Tibial artery (tissue), 4 donors: ENCODE results near the gene UNC13C.

Experiments
- DNase-seq, 2 donors: peaks; one replicate each; pipeline ENCODE4 v3.0.0-alpha.2; 2019
- H3K27ac ChIP-seq, 2 donors: fragments of 200-600 bp; sonication (generic) in 1 of 2; 1 replicate in 1 of 2; 2 replicates in 1 of 2; pipeline ENCODE4 v1.5.1; 2018 to 2019; ENCODE audit warnings: mild to moderate bottlenecking in 1 of 2
- H3K27me3 ChIP-seq, 2 donors: fragments of 200-600 bp; sonication (generic) in 1 of 2; one replicate each; pipeline versions ENCODE4 v1.5.1 to v1.6.0; 2016 to 2019
- H3K36me3 ChIP-seq, 3 donors: fragments of 200-600 bp; sonication (generic) in 2 of 3; one replicate each; pipeline ENCODE4 v1.5.1; 2016 to 2019; ENCODE audit warnings: mild to moderate bottlenecking in 2 of 3
- H3K4me1 ChIP-seq, 4 donors: fragments of 200-600 bp; sonication (generic) in 2 of 4; 1 replicate in 3 of 4; 2 replicates in 1 of 4; pipeline ENCODE4 v1.5.1; 2016 to 2019
- H3K4me3 ChIP-seq, 2 donors: fragments of 200-600 bp; sonication (generic) in 1 of 2; 1 replicate in 1 of 2; 2 replicates in 1 of 2; pipeline ENCODE4 v1.5.1; 2018 to 2019; ENCODE audit warnings: mild to moderate bottlenecking in 2 of 2
- H3K9me3 ChIP-seq, 3 donors: fragments of 200-600 bp; sonication (generic) in 1 of 3; one replicate each; pipeline ENCODE4 v1.5.1; 2016 to 2019
- intact Hi-C: fragments of 100-400 bp; cut with DNase I; formaldehyde crosslinking; loops from one replicate; pipeline ENCODE4 v1.15.0; 2023; ENCODE audit warnings: low total_unique reads
- TF ChIP-seq, protein P1 (sequence below), 2 experiments: fragments of 200-600 bp in 1 of 2; fragments of 450-650 bp in 1 of 2; IDR thresholded peaks; one replicate each; pipeline ENCODE4 v1.5.1; 2017 to 2019; ENCODE audit warnings: antibody characterized with exemption in 2 of 2, mild to moderate bottlenecking in 1 of 2, moderate library complexity in 1 of 2

UNC13C gene

DNA sequence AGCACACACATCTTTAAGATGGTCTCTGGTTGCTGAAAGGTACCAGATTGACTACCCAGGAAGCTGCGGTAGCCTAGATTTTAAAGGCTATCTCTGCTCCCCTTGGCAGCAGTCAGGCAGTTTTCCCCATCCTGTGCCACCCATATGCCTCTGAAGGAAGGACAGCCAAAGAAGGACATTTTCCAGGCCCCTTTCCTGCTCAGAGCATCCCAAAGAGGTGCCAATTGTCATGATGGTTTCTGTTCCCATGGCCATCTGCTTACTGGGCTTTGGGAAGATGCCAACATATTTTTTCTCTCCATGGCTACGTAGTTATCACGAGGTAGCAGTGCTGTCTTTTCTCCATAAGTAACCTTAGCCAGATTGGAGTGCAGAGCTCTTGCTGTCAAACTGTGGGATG lies 39.7 kb downstream of the UNC13C start:
- intact Hi-C loops, result no loop called here
- DNase-seq, result no peak
- TF ChIP-seq, protein P1, sequence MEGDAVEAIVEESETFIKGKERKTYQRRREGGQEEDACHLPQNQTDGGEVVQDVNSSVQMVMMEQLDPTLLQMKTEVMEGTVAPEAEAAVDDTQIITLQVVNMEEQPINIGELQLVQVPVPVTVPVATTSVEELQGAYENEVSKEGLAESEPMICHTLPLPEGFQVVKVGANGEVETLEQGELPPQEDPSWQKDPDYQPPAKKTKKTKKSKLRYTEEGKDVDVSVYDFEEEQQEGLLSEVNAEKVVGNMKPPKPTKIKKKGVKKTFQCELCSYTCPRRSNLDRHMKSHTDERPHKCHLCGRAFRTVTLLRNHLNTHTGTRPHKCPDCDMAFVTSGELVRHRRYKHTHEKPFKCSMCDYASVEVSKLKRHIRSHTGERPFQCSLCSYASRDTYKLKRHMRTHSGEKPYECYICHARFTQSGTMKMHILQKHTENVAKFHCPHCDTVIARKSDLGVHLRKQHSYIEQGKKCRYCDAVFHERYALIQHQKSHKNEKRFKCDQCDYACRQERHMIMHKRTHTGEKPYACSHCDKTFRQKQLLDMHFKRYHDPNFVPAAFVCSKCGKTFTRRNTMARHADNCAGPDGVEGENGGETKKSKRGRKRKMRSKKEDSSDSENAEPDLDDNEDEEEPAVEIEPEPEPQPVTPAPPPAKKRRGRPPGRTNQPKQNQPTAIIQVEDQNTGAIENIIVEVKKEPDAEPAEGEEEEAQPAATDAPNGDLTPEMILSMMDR (IDR thresholded peaks at IDR 0.05), result no peak

DNA sequence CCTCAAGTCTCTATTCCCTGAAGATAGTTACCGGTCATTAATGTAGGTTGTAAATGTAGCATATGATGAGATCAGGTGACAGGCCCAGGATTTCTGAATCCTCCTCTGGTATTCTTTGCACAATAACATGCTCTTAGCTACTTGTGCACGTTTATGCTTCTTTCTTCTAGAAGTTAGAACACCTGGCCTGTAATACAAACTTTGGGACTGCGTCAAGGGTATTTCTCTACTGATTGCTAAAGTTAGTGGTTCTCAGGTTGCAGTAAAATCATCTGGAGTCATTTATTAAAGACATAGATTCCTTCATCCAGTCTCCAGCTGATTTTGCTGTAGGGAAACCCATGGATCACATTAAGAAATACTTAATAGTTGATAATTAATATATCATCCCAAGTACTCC lies 48.0 kb downstream of the UNC13C start:
- Histone ChIP-seq H3K27me3 (no peaks in the 10 kb centered on the region), H3K36me3 (peaks cover 0 to 8% (median 0%) of the 10 kb centered on the region in 3 donors), H3K9me3 (peaks cover 0 to 4% (median 0%) of the 10 kb centered on the region in 3 donors), H3K4me3 (no peak overlapping the region), H3K27ac (no peak overlapping the region), H3K4me1 (no peaks in the 10 kb centered on the region)
- TF ChIP-seq, protein P1 (IDR thresholded peaks at IDR 0.05), result no peak
- DNase-seq, result no peak
- intact Hi-C loops, result no loop called here

More for the DNA sequence above, 39.7 kb downstream of the UNC13C start:
- Histone ChIP-seq H3K27ac (no peak overlapping the region), H3K4me1 (no peaks in the 10 kb centered on the region), H3K27me3 (no peaks in the 10 kb centered on the region), H3K9me3 (peaks cover 0 to 4% (median 0%) of the 10 kb centered on the region in 3 donors), H3K4me3 (no peak overlapping the region), H3K36me3 (peaks cover 0 to 14% (median 4%) of the 10 kb centered on the region in 3 donors)

DNA sequence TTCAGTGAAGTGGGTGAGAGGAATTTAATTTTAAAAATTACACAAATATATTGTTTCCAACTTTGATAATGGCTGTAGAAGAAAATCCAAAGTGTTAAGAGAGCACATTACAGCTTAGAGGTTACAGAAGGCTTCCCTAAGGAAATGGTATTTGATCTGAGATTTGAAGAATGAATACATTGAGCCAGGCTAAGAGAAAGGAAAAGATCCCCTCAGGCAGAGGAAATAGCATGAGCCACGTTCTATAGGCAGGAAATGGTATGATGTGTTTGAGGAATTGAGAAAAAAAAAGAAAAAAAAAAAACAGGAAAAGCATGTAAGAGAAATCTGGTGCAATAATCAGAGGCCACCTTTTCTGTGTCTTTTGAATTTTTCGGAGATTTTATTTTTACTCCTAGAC lies 48.6 kb downstream of the UNC13C start:
- TF ChIP-seq, protein P1 (IDR thresholded peaks at IDR 0.05), result no peak
- no peaks in the 10 kb centered on the region for H3K4me1 ChIP-seq
- no peak for DNase-seq
- H3K27me3 ChIP-seq, result no peaks in the 10 kb centered on the region
- peaks cover 0 to 6% (median 0%) of the 10 kb centered on the region in 3 donors for H3K36me3 ChIP-seq
- H3K27ac ChIP-seq, result no peak overlapping the region
- intact Hi-C loops, result no loop called here
- H3K9me3 ChIP-seq, result peaks cover 0 to 4% (median 0%) of the 10 kb centered on the region in 3 donors
- H3K4me3 ChIP-seq, result no peak overlapping the region

DNA sequence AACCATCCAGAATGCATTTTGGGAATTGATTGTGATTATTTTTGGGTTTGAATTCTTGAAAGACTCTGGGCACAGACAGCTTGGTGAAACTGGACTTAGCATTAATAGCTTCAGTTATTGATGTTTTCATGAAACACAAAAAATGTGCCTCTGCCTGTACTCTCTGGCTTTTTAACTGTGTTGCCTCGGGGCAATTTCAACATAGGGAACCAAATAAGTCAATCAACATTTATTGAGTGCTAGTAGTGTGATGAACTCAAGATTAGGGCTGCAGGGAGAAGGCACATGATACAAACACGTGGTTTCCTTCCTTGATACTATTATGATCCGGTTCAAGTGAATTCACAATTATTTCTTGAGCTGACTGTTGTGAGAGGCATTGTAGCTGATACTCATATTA lies 50.8 kb downstream of the UNC13C start:
- H3K9me3 ChIP-seq, result no peaks in the 10 kb centered on the region
- no peaks in the 10 kb centered on the region for H3K27me3 ChIP-seq
- TF ChIP-seq, protein P1 (IDR thresholded peaks at IDR 0.05), result no peak
- no peak for DNase-seq
- no peaks in the 10 kb centered on the region for H3K36me3 ChIP-seq
- H3K4me1 ChIP-seq, result peaks cover 0 to 9% (median 2%) of the 10 kb centered on the region in 4 donors
- intact Hi-C loops, result no loop called here
- H3K4me3 ChIP-seq, result no peak overlapping the region
- no peak overlapping the region for H3K27ac ChIP-seq

DNA sequence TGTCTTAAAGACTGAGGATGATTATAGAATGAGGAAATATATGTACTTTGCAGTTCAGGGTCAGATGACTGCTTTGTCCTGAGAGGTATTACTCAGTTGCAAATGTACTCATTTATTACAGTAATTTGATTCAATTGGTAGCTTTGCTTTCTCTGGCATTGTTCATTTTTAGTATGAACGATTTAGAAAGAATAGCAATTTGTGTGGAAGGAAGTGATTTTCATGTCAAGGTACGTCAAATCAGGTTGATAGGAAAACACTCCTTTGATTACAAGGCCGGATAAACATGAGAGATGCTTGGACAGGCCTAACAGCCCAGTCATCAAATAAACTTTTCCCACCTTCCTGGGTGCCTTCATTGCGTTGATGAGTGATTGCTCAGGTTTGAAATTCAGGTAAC lies 53.8 kb downstream of the UNC13C start:
- DNase-seq, result no peak
- intact Hi-C loops, result no loop called here
- Histone ChIP-seq H3K9me3 (no peaks in the 10 kb centered on the region), H3K27me3 (no peaks in the 10 kb centered on the region), H3K27ac (no peak overlapping the region), H3K4me1 (peaks cover 0 to 10% (median 2%) of the 10 kb centered on the region in 4 donors), H3K36me3 (no peaks in the 10 kb centered on the region), H3K4me3 (no peak overlapping the region)
- TF ChIP-seq, protein P1 (IDR thresholded peaks at IDR 0.05), result no peak

DNA sequence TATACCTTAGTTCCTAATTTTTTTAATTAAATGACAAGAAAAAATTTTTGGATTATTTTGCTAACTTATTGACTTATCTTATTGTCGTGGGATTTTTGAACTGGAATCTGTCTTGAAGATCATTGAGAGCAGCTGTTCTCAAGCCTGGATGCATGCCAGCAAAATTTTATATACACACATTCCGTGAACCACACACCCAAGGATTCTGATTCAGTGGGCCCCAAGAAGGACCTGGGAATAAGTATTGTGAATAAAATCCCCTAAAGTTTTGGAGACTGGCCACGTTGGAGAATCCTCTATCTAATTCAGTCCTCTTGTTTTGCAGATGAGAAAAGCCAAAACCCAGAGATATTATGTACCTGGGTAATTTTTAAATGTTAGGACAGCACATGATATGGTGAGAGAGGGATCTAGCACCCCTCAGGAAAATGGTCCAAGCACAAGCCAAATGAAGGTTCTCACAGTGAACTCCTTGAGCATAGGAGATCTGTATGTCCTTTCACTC lies 55.2 kb downstream of the UNC13C start:
- no peaks in the 10 kb centered on the region for H3K9me3 ChIP-seq
- H3K4me1 ChIP-seq, result peaks cover 0 to 10% (median 2%) of the 10 kb centered on the region in 4 donors
- H3K4me3 ChIP-seq, result no peak overlapping the region
- H3K27ac ChIP-seq, result no peak overlapping the region
- no peak for DNase-seq
- TF ChIP-seq, protein P1 (IDR thresholded peaks at IDR 0.05), result no peak
- H3K36me3 ChIP-seq, result no peaks in the 10 kb centered on the region
- intact Hi-C loops, result no loop called here
- no peaks in the 10 kb centered on the region for H3K27me3 ChIP-seq
